ENCODE results near the gene SWAP70.

DNA sequence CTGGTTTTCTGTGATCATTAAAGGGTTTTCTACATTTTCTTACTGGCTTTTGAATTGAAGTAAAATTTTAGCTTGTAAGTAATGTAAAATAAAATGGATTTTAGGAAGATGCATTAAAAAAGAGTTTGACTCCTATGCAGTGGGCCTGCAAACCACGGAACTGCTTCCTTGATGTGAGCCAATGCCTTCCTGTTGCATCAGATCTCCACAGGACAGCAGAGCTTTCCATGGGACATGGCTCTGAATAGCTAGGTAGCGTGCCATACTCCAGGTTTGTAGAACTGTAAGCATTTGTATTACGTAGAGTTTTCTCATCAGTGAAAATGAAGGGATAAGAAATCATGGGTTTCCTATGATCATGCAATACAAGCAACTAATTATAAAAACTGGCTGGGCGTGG, 133.4 kb downstream of the SWAP70 start:
- TF ChIP-seq CREB1 (IDR thresholded peaks at IDR 0.05; ENCODE audit: low read depth) = no peak
- no peak for TF ChIP-seq TEAD4 (IDR thresholded peaks at IDR 0.05)
- no peak for TF ChIP-seq YY1 (IDR thresholded peaks at IDR 0.05; ENCODE audit: low read depth)
- no peak for TF ChIP-seq EP300 (IDR thresholded peaks at IDR 0.05; ENCODE audit: borderline replicate concordance)
- TF ChIP-seq, protein P1, sequence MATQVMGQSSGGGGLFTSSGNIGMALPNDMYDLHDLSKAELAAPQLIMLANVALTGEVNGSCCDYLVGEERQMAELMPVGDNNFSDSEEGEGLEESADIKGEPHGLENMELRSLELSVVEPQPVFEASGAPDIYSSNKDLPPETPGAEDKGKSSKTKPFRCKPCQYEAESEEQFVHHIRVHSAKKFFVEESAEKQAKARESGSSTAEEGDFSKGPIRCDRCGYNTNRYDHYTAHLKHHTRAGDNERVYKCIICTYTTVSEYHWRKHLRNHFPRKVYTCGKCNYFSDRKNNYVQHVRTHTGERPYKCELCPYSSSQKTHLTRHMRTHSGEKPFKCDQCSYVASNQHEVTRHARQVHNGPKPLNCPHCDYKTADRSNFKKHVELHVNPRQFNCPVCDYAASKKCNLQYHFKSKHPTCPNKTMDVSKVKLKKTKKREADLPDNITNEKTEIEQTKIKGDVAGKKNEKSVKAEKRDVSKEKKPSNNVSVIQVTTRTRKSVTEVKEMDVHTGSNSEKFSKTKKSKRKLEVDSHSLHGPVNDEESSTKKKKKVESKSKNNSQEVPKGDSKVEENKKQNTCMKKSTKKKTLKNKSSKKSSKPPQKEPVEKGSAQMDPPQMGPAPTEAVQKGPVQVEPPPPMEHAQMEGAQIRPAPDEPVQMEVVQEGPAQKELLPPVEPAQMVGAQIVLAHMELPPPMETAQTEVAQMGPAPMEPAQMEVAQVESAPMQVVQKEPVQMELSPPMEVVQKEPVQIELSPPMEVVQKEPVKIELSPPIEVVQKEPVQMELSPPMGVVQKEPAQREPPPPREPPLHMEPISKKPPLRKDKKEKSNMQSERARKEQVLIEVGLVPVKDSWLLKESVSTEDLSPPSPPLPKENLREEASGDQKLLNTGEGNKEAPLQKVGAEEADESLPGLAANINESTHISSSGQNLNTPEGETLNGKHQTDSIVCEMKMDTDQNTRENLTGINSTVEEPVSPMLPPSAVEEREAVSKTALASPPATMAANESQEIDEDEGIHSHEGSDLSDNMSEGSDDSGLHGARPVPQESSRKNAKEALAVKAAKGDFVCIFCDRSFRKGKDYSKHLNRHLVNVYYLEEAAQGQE (IDR thresholded peaks at IDR 0.05; ENCODE audit: low read depth) = no peak
- no peak for TF ChIP-seq CEBPB (IDR thresholded peaks at IDR 0.05)
- no peak for TF ChIP-seq NFIC (IDR thresholded peaks at IDR 0.05)
- TF ChIP-seq, protein P2, sequence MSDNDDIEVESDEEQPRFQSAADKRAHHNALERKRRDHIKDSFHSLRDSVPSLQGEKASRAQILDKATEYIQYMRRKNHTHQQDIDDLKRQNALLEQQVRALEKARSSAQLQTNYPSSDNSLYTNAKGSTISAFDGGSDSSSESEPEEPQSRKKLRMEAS (IDR thresholded peaks at IDR 0.05) = no peak
- TF ChIP-seq RAD21 (IDR thresholded peaks at IDR 0.05; ENCODE audit: low read depth) = no peak
- TF ChIP-seq, protein P3, sequence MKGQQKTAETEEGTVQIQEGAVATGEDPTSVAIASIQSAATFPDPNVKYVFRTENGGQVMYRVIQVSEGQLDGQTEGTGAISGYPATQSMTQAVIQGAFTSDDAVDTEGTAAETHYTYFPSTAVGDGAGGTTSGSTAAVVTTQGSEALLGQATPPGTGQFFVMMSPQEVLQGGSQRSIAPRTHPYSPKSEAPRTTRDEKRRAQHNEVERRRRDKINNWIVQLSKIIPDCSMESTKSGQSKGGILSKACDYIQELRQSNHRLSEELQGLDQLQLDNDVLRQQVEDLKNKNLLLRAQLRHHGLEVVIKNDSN (IDR thresholded peaks at IDR 0.05) = no peak

All from Ishikawa (cell line).